HepG2 (cell line): ENCODE data around the gene INTS6. TPM values are rescaled to one million over a fixed set of nuclear protein-coding genes. Genes with fewer than 3 reads are reported as not detected.

Source experiments
- ATAC-seq: fragments of 200-7000 bp; cut with Tn5 transposase; 3 replicates; pipeline ENCODE4 v1.9.1; 2020; ENCODE audit warnings: mild to moderate bottlenecking, moderate library complexity
- BruUV-seq: library from RNA; stranded (reverse); fragments of 400-500 nt; replicated peaks from 2 replicates; lab custom pipeline; 2021; lab: Mats Ljungman, UMichigan
- CTCF ChIA-PET: fragments of 300-600 bp; formaldehyde crosslinking; extraction: SDS; loops from one replicate; lab custom pipeline; 2021; ENCODE audit warnings: low total read pairs, inconsistent platforms, low intra/inter-chr PET ratio; lab: Yijun Ruan, JAX
- POLR2A ChIA-PET: fragments of 350-600 bp; sonication (Branson Sonifier 250); formaldehyde crosslinking; loops from one replicate; lab custom pipeline; 2020; ENCODE audit warnings: antibody characterized with exemption, inconsistent platforms; lab: Yijun Ruan, JAX
- DNase-seq: peaks from one replicate; pipeline ENCODE4 v3.0.0-alpha.2; 2015; ENCODE audit warnings: low spot score
- FAIRE-seq: peaks from 3 replicates; lab custom pipeline; 2011; peaks lifted over from hg19 to GRCh38; lab: Jason Lieb, UNC
- H2AFZ ChIP-seq: one replicate; pipeline ENCODE4 v1.6.1; 2011; ENCODE audit warnings: low read length, inconsistent platforms
- H3K27ac ChIP-seq: fragments of 300-600 bp; 3 replicates; pipeline ENCODE4 v1.8.0; 2011; ENCODE audit warnings: mixed run types, mild to moderate bottlenecking, mixed read lengths, low read length, inconsistent platforms; ENCODE audit not compliant: insufficient read depth; ENCODE audit errors: extremely low read length
- H3K27me3 ChIP-seq, 2 experiments: fragments of 200-600 bp in 1 of 2; 2 replicates in 1 of 2; 3 replicates in 1 of 2; pipeline versions ENCODE4 v1.6.0 to v1.8.0; 2011; ENCODE audit warnings: low read length in 2 of 2, mild to moderate bottlenecking in 2 of 2, moderate library complexity in 2 of 2, inconsistent platforms in 1 of 2; ENCODE audit not compliant: insufficient read depth in 2 of 2, control insufficient read depth in 1 of 2
- H3K36me3 ChIP-seq, 2 experiments: fragments of 200-600 bp in 1 of 2; replicated peaks in 1 of 2; 2 replicates in 1 of 2; 3 replicates in 1 of 2; pipeline versions ENCODE4 v1.5.1 to v1.8.0; 2011; ENCODE audit warnings: low read length in 2 of 2, inconsistent platforms in 1 of 2; ENCODE audit not compliant: insufficient read depth in 2 of 2, control insufficient read depth in 1 of 2
- H3K4me1 ChIP-seq: 2 replicates; pipeline ENCODE4 v1.5.1; 2012; ENCODE audit warnings: low read length, inconsistent platforms; ENCODE audit not compliant: insufficient read depth
- H3K4me2 ChIP-seq: 2 replicates; pipeline ENCODE4 v1.6.0; 2011; ENCODE audit warnings: low read depth, low read length, inconsistent platforms
- H3K4me3 ChIP-seq, 3 experiments: fragments of 200-600 bp in 1 of 3; sonication (generic), shearing (Covaris generic) in 1 of 3; replicated peaks in 1 of 3; 2 replicates each; pipeline ENCODE4 v1.5.1; 2011 to 2016; ENCODE audit warnings: low read length in 3 of 3, inconsistent platforms in 2 of 3, low read depth in 2 of 3, mild to moderate bottlenecking in 2 of 3, control low read depth in 1 of 3, mixed read lengths in 1 of 3; ENCODE audit not compliant: insufficient read depth in 1 of 3
- H3K79me2 ChIP-seq: one replicate; pipeline ENCODE4 v1.6.1; 2011; ENCODE audit warnings: low read length, inconsistent platforms; ENCODE audit not compliant: insufficient read depth
- H3K9ac ChIP-seq: 2 replicates; pipeline ENCODE4 v1.6.0; 2011; ENCODE audit warnings: mild to moderate bottlenecking, low read depth, low read length, inconsistent platforms; ENCODE audit not compliant: insufficient read depth
- H3K9me3 ChIP-seq: 2 replicates; pipeline ENCODE4 v1.5.1; 2012; ENCODE audit warnings: mild to moderate bottlenecking, low read length
- H4K20me1 ChIP-seq: 2 replicates; pipeline ENCODE4 v1.6.0; 2011; ENCODE audit warnings: inconsistent platforms, mild to moderate bottlenecking, low read length, moderate library complexity; ENCODE audit not compliant: insufficient read depth
- AFF4 ChIP-seq: sonication (generic); formaldehyde crosslinking; IDR thresholded peaks from 2 replicates; pipeline ENCODE4 v1.4.0; 2020; ENCODE audit warnings: missing genetic modification reagents
- CHCHD3 ChIP-seq: sonication (generic); formaldehyde crosslinking; IDR thresholded peaks from 2 replicates; pipeline ENCODE4 v1.8.0; 2022; ENCODE audit warnings: mild to moderate bottlenecking, missing genetic modification reagents, moderate library complexity
- HIVEP1 ChIP-seq: sonication (generic); formaldehyde crosslinking; IDR thresholded peaks from 2 replicates; pipeline ENCODE4 v1.4.0; 2020; ENCODE audit warnings: mild to moderate bottlenecking, missing genetic modification reagents
- KLF15 ChIP-seq: sonication (generic); formaldehyde crosslinking; IDR thresholded peaks from 2 replicates; pipeline ENCODE4 v1.8.1; 2023; ENCODE audit warnings: borderline replicate concordance, mild to moderate bottlenecking, inconsistent platforms, missing genetic modification reagents, mixed read lengths
- ZNF138 ChIP-seq: sonication (generic); formaldehyde crosslinking; IDR thresholded peaks from 2 replicates; pipeline ENCODE4 v1.5.0; 2020; ENCODE audit warnings: mild to moderate bottlenecking, low read depth, missing genetic modification reagents
- ZNF18 ChIP-seq: sonication (generic); formaldehyde crosslinking; IDR thresholded peaks from 2 replicates; pipeline ENCODE4 v1.8.0; 2022; ENCODE audit warnings: mild to moderate bottlenecking, missing genetic modification reagents; ENCODE audit not compliant: insufficient replicate concordance
- ZNF30 ChIP-seq: sonication (generic); formaldehyde crosslinking; IDR thresholded peaks from 2 replicates; pipeline ENCODE4 v1.5.0; 2020; ENCODE audit warnings: mild to moderate bottlenecking, missing genetic modification reagents
- in situ Hi-C: cut with HindIII; loops from 2 replicates; pipeline ENCODE4 v1.10.0; 2017; ENCODE audit warnings: low pct_unique_long_range_greater_than_20kb; ENCODE audit not compliant: extremely low pct_ligation_motif_present
- intact Hi-C: fragments of 100-400 bp; cut with micrococcal nuclease; formaldehyde crosslinking; loops from one replicate; pipeline ENCODE4 v1.10.0; 2022; ENCODE audit not compliant: unreplicated experiment
- polyA plus RNA-seq, 8 experiments: library from polyadenylated mRNA; depleted of rRNA in 3 of 8; stranded (reverse) in 7 of 8; unstranded in 1 of 8; fragments of >200 nt; fragmentation: Illumina TruSeq in 4 of 8; extraction: Trizol in 4 of 8; gene quantifications; 2 replicates each; pipeline versions ENCODE4 v1.2.1 to v1.2.3, GENCODE V29; 2011 to 2016; ENCODE audit warnings: low read depth in 4 of 8, missing spikeins in 1 of 8, mixed read lengths in 1 of 8; ENCODE audit not compliant: insufficient read depth in 1 of 8
- total RNA-seq, 5 experiments: library from RNA; depleted of rRNA; stranded (reverse); fragments of >200 nt; fragmentation: Illumina TruSeq; extraction: Trizol; gene quantifications; 2 replicates each; pipeline ENCODE4 v1.2.3, GENCODE V29; 2016; ENCODE audit warnings: low read depth in 1 of 5
- TF ChIP-seq, protein P1 (sequence below): IDR thresholded peaks from 2 replicates; pipeline ENCODE4 v1.6.1; 2018; ENCODE audit warnings: missing genetic modification reagents, mild to moderate bottlenecking, missing compliant biosample characterization

The INTS6 gene
- total and polyA plus RNA-seq, 2 of the 13 experiments (the other 11 are each of a cell fraction or from before 2014, with no cell fraction given) = 27.9 to 38.4 TPM

DNA sequence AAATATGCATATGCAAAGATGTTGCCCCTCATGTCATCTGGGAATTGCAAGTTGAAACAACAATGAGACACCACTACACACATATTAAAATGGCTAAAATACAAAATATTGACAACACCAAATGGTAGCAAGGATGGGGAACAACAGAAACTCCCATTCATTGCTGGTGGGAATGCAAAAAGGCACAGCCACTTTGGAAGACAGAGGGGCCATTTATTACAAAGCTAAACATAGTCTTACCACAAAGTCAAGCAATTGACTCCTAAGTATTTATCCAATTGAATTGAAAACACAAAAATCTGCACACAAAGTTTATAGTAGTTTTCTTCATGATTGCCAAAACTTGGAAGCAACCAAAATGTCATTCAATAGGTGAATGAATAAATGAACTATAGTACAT lies 119.4 kb downstream of the INTS6 start:
- DNase-seq (no peak), FAIRE-seq (no peak)
- intact Hi-C loops (no loop called here), in situ Hi-C loops (no loop called here)
- Histone ChIP-seq H3K4me2 (no peak overlapping the region), H3K79me2 (no peaks in the 10 kb centered on the region), H4K20me1 (no peaks in the 10 kb centered on the region), H3K9me3 (no peaks in the 10 kb centered on the region), H3K36me3 (no peaks in the 10 kb centered on the region), H3K27ac (no peak overlapping the region), H3K4me3 (no peak overlapping the region), H3K4me1 (no peaks in the 10 kb centered on the region), H3K9ac (no peak overlapping the region), H2AFZ (no peak overlapping the region)
- no TSS peak for BruUV-seq
- CTCF ChIA-PET = no interaction called here
- POLR2A ChIA-PET = no interaction called here
- TF ChIP-seq ZNF138 (CRISPR knock-in tag) = no peak
- TF ChIP-seq ZNF18 (CRISPR knock-in tag) = no peak
- no peak for TF ChIP-seq HIVEP1
- TF ChIP-seq KLF15 = no peak
- TF ChIP-seq, protein P1, sequence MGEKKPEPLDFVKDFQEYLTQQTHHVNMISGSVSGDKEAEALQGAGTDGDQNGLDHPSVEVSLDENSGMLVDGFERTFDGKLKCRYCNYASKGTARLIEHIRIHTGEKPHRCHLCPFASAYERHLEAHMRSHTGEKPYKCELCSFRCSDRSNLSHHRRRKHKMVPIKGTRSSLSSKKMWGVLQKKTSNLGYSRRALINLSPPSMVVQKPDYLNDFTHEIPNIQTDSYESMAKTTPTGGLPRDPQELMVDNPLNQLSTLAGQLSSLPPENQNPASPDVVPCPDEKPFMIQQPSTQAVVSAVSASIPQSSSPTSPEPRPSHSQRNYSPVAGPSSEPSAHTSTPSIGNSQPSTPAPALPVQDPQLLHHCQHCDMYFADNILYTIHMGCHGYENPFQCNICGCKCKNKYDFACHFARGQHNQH (CRISPR knock-in tag) = no peak
- no peak for TF ChIP-seq ZNF30
- no peak for TF ChIP-seq AFF4 (CRISPR knock-in tag)
- TF ChIP-seq CHCHD3 (CRISPR knock-in tag) = no peak
- TF ChIP-seq, all 625 proteins: peak for 0
- no peak for ATAC-seq
- no peaks in the 10 kb centered on the region for H3K27me3 ChIP-seq
